ENCODE results near the gene SEC16A.

Gene SEC16A

GRCh38 chr9:136486823-136487620 is 4.2 kb upstream of the SEC16A start:
- in situ Hi-C loops (cut with MboI; ENCODE audit: low sequenced_read_pairs) = no loop called here

DNA sequence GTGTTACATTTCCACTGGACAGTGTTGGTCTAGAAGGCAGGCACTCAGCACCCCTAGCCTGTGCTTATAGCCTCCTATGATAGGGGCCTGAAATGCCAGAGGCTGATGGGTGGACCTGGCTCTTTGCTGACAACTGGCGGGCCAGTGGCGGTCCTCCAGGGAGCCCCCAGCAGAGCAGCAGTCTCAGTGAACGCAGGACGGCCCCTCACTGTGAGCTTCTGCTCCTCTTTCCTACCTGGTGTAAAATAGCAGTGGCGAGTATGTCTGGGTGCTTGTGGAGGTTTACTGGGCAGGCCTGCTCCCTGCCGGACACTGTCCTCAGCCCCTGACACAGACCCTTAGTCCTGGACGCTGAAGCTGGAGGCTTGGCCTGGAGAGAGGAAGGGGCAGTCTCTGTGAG is 3.3 kb upstream of the SEC16A start:
- in situ Hi-C loops (cut with MboI; ENCODE audit: low sequenced_read_pairs) = no loop called here

- in situ Hi-C loops (cut with MboI; ENCODE audit: low sequenced_read_pairs) = no loop called here
These were observed 2.5 kb upstream of the SEC16A start for GRCh38 chr9:136485049-136486045.

DNA sequence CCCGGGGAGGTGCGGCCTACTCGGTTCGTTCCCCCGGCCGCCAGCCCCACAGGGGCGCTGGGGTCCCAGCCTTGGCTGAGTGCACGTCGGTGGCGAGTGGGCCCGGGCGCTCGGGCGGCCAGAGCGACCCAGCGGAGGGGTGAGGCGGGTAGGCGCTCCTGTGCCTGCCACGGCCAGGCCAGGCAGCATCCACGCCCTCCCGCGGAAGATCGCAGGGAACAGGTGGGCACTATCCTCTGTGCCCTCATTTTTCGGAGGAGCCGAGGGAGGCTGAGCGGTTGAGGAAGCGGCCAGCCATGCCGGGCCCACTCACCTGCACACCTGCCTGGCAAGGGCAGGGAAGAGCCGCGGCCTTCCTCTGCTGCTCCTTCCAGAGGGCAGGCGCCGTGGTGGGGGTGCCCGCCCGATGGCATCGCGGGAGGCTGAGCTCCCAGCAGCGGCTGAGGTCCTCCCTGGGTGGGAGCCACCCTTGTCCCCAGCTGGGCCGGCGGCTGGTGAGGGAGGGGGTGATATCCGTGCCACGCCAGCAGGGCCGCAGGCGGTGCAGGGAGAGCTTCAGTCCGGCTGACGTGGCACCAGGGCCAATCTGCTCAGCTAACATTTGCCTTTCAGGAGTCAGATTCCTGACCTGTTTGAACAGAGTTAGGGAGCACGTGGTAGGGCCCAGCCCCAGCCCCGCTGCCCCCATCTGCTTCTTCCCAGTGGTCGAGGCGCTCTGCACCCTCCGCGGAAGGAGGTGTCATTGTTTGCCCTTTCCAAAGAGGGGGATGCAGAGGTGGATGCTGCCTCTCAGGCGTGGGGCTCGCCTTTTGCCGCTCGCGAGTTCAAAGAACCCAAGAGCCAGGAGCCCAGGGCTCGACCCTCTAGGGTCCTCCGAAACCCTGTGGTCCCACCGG is 1.6 kb upstream of the SEC16A start:
- in situ Hi-C loops (cut with MboI; ENCODE audit: low sequenced_read_pairs) = no loop called here

DNA sequence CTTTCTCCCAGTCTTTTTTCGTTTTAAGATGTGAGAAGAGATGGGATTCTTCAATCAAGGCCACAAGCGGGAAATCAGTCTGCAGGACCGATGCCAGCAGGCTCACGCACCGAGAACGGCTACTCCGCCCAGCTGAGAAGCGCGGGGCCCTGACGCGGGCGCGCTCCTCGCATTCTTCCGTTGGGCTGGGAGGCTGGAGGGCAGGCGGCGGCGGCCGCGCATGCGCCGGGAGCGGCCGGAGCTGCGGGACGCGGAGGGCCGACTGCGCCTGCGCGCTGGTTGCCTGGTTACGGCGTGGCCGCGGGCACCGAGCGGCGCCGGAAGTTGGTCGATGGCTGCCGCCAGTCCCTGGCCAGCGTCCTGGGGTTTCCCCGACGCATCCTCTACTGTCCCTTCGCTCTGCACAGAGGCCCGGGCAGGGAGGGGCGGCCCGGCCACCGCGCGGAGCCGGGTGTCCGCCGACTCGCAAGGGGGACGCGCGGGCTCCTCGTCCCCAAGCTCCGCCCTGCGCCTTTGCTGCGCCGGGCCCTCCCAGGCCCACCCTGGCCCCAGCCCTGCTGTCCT is 831 bp upstream of the SEC16A start:
- in situ Hi-C loops (cut with MboI; ENCODE audit: low sequenced_read_pairs) = no loop called here

DNA sequence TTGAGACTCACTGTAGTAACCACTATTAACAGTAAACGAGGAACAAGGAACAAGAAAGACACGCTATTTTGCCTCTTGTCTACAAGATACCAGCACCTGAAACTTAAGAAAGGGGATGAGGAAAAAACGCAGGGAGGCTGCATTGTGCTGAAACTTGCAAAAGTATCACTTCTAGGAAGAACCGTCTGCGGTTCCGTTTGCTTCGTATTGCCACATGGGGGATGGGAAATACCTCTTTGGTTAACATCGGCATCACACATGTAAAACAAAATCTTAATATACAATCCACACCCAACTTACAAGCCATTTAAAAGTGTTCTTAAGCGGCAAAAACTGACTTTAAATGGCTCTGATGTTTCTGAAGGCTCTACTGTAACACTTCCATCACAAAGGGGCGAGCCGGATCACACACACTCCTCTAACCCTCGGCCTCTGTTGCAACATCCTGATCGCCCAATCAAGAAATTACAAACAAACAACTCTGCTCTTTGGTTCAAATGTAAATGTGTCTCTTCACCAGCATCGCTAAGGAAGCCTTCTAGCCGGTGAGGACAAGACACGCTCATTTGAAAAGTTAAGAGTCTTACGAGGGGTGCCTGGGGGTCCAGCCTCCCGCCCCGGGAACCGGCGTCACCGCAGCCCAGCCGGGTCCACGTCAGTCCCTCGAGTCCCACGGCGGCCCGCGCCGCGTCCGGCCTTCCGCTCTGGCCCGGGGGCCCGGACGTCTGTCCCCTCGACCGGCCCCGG is 621 bp downstream of the SEC16A start:
- in situ Hi-C loops (cut with MboI; ENCODE audit: low sequenced_read_pairs) = no loop called here

GRCh38 chr9:136481558-136481957 is 1.3 kb downstream of the SEC16A start:
- in situ Hi-C loops (cut with MboI; ENCODE audit: low sequenced_read_pairs) = no loop called here

GRCh38 chr9:136476369-136477150 is 6.3 kb downstream of the SEC16A start:
- in situ Hi-C loops (cut with MboI; ENCODE audit: low sequenced_read_pairs) = no loop called here

GRCh38 chr9:136474974-136475865 is 7.6 kb downstream of the SEC16A start:
- in situ Hi-C loops (cut with MboI; ENCODE audit: low sequenced_read_pairs) = no loop called here

DNA sequence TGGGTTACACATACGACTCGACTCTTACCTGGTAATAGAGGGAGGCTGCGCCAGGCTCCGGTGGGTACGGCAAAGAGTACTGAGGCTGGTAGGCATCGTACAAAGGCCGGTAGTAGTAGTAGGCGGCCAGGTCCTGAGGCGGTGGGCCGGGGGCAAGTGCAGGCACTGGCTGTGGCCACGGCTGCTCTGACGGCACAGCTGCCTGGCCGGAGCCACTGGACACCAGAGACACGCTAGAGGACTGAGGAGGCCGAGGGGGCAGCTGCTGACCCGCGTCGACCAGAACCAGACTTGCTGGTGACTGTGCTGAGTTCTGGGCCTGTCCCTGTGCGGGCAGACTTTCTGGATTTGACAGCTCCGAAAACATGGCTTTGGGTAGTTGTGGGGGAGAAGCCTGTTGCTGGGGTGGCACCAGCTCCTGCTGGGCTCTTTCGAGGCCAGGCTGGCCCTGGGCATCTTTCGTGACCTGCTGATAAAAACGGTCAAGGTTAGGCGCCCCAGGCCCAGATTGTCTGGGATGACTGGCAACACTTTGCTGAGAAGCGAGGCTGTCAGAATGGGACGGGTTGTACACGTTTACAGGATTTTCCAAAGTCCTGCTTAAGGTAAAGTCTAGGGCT is 8.7 kb downstream of the SEC16A start:
- in situ Hi-C loops (cut with MboI; ENCODE audit: low sequenced_read_pairs) = no loop called here

DNA sequence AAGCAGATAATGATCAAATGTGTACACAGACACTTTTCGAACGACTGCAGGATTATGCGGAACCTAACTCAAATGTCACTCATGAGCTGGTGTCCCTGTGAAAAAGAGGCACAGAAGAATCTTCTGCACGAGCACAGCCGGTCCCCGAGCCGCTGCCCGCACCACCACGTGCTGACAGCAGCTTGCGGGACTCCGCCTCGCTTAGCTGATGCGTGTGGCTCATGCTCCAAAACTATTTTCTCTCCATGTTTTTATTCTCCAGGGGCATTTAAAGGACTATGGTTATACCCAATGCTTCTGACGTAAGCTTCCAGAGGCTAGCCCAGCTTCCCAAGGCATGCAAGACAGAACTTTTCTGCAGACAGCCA is 9.5 kb downstream of the SEC16A start:
- in situ Hi-C loops (cut with MboI; ENCODE audit: low sequenced_read_pairs) = no loop called here

DNA sequence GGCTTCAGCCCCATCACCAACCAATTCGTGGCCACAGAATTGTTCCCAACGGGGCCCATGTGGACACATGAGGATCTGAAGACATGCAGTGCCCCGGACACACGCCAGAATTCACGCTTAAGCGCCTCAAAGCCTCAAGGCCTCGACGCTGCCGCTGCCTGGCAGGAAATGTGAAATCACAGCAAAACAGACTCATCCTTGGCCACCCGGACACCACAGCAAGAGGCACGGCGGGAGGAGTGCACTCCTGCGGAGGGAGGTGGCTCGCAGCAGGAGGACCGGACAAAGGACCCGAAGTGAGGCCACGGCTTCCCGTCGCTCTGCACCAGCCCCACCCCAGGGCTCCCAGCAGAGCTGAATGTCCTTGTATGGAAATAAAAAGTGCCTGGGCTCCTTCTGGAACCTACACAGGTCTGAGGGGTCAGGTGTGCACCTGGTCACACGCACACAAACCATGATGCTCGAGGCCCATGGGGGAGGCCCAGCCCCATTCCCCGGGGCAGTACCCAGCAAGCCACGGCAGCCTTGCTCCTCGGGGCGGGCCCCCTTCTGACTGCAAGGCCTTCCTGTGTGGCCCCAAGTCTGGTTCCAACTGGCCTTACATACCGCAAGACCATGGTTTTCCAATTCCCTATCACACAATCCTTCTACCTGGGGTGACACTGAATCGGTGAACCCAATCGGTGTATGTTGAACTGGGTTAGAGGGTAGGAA is 10.0 kb downstream of the SEC16A start:
- in situ Hi-C loops (cut with MboI; ENCODE audit: low sequenced_read_pairs) = no loop called here

GRCh38 chr9:136471802-136472487 is 10.9 kb downstream of the SEC16A start:
- in situ Hi-C loops (cut with MboI; ENCODE audit: low sequenced_read_pairs) = no loop called here

GRCh38 chr9:136470792-136471469 is 11.9 kb downstream of the SEC16A start:
- in situ Hi-C loops (cut with MboI; ENCODE audit: low sequenced_read_pairs) = no loop called here

DNA sequence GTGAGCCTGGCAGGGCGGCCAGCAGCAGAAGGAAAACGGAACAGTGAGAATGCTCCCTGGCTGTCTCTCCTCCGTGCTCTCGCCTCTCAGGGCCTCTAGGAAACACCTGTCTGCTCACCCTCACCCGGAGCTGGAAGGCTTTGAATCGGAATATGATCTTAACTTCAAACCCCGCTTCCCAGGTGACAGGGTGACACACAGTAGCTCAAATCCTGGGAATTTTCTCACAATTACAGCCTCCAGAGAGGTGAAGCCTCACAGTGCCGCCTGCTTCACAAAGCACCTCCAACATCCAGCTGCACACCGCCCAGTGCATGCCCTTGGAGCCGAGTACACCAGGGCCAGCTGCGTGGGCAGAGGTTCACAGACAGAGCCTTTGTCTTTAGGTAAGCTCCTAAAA is 12.5 kb downstream of the SEC16A start:
- in situ Hi-C loops (cut with MboI; ENCODE audit: low sequenced_read_pairs) = no loop called here

DNA sequence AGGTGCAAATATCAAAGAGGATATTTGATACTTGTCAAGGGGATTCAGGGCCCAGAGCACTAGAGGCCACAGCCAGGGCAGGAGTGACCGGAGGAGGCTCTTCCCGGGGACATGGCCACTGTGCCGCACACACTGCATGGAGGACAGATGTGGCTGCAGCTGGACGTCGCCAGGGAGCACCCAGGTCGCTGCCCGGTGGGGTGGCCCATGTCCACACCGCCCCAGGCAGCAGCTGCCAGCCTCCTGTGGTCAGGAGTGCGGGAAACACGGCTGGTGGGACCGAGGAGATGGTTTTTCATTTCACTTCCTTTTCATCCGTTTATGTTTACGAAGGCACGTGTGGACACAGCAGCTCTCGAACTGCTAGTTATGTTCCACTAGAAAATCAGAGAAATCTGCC is 15.1 kb downstream of the SEC16A start:
- in situ Hi-C loops (cut with MboI; ENCODE audit: low sequenced_read_pairs) = no loop called here
